Adrenal gland (tissue), 5 donors: ENCODE measurements around the gene ANKRD6.

Source experiments
- POLR2A ChIP-seq, 2 donors: fragments of 450-650 bp; IDR thresholded peaks; one replicate each; pipeline ENCODE4 v1.6.1; 2017; ENCODE audit warnings: antibody characterized with exemption in 2 of 2, mild to moderate bottlenecking in 2 of 2, moderate library complexity in 1 of 2
- TF ChIP-seq, protein P1 (sequence below), 6 experiments: fragments of 450-650 bp in 4 of 6; fragments of 200-600 bp in 2 of 6; sonication (generic) in 1 of 6; IDR thresholded peaks; 1 replicate in 5 of 6; 2 replicates in 1 of 6; pipeline versions ENCODE4 v1.5.1 to v1.8.0; 2016 to 2021; ENCODE audit warnings: antibody characterized with exemption in 6 of 6, mild to moderate bottlenecking in 2 of 6, moderate library complexity in 1 of 6
- donor health status: DM: no; HTN: no; CAD: no.

- TF ChIP-seq, protein P1, sequence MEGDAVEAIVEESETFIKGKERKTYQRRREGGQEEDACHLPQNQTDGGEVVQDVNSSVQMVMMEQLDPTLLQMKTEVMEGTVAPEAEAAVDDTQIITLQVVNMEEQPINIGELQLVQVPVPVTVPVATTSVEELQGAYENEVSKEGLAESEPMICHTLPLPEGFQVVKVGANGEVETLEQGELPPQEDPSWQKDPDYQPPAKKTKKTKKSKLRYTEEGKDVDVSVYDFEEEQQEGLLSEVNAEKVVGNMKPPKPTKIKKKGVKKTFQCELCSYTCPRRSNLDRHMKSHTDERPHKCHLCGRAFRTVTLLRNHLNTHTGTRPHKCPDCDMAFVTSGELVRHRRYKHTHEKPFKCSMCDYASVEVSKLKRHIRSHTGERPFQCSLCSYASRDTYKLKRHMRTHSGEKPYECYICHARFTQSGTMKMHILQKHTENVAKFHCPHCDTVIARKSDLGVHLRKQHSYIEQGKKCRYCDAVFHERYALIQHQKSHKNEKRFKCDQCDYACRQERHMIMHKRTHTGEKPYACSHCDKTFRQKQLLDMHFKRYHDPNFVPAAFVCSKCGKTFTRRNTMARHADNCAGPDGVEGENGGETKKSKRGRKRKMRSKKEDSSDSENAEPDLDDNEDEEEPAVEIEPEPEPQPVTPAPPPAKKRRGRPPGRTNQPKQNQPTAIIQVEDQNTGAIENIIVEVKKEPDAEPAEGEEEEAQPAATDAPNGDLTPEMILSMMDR (IDR thresholded peaks at IDR 0.05), result no peak
- no peak for TF ChIP-seq POLR2A (IDR thresholded peaks at IDR 0.05)
These were observed 131.9 kb downstream of the ANKRD6 start for GRCh38 chr6:89564752-89565427.
